Neural progenitor cell (in vitro differentiated cells): Measurements from ENCODE around the gene PTPRN2.

Experiments
- CTCF ChIP-seq: fragments of 200-600 bp; sonication (generic); IDR thresholded peaks from 2 replicates; pipeline ENCODE4 v1.5.1; 2017; ENCODE audit warnings: antibody characterized with exemption, mild to moderate bottlenecking
- EZH2 ChIP-seq: fragments of 200-600 bp; sonication (generic); IDR thresholded peaks from 2 replicates; pipeline ENCODE4 v1.6.1; 2017; ENCODE audit warnings: antibody characterized with exemption, mild to moderate bottlenecking, moderate library complexity

GRCh38 chr7:158007697-158008257, 579.8 kb downstream of the PTPRN2 start:
- TF ChIP-seq CTCF (no peak), EZH2 (no peak)
